ENCODE data around the gene IGF2BP3. TPM values are rescaled to one million over a fixed set of nuclear protein-coding genes. Genes with fewer than 3 reads are reported as not detected.

IGF2BP3 gene
- total and polyA plus RNA-seq, 2 donors (not counting 3 experiments of a cell fraction or from before 2014, with no cell fraction given), result 41.2 to 111 TPM

- H3K79me2 ChIP-seq (ENCODE audit: control insufficient read depth, insufficient read depth, low read length), result peaks cover 64% of the 10 kb centered on the region
- peak overlapping the region; percentile 97 for H3K4me2 ChIP-seq (ENCODE audit: insufficient read depth, low read length)
- peak overlapping the region; percentile 88 for H3K27ac ChIP-seq (ENCODE audit: insufficient read depth, low read depth, low read length)
- H3K36me3 ChIP-seq (ENCODE audit: control insufficient read depth in 2 of 2, extremely low read depth in 1 of 2, insufficient read depth in 2 of 2, low read length in 2 of 2), result peaks cover 2 to 23% of the 10 kb centered on the region in 2 experiments
- dilution Hi-C loops (cut with MboI; ENCODE audit: extremely low pct_ligation_motif_present, low sequenced_read_pairs) (no loop called here), intact Hi-C loops (cut with micrococcal nuclease) (no loop called here)
- BruUV-seq (replicated peaks), result no TSS peak
- no peaks in the 10 kb centered on the region for H3K27me3 ChIP-seq (ENCODE audit: control insufficient read depth in 2 of 2, insufficient read depth in 2 of 2, low read length in 2 of 2)
- H3K9me1 ChIP-seq (replicated peaks; ENCODE audit: control insufficient read depth, extremely low read depth, insufficient read depth, low read length), result no peaks in the 10 kb centered on the region
- ChIA-PET CTCF (interaction anchor here (1.1 to 7.6 kb wide), 4 partner anchors 12 to 117 kb away, joined by 3 to 67 read pairs (median 6); no protein-coding TSS in a partner anchor), POLR2A (no interaction called here)
- no peaks in the 10 kb centered on the region for H3K9me3 ChIP-seq (replicated peaks; ENCODE audit: control insufficient read depth, insufficient read depth, low read length)
- peaks cover 80% of the 10 kb centered on the region for H3K4me1 ChIP-seq (ENCODE audit: control insufficient read depth, extremely low read depth, insufficient read depth, low read length)
- peak; percentile 23 for DNase-seq (ENCODE audit: low read depth, low spot score)
- peak overlapping the region; percentile 2 for H3K9ac ChIP-seq (replicated peaks; ENCODE audit: extremely low read depth, insufficient read depth, low read length)
- H4K20me1 ChIP-seq (replicated peaks; ENCODE audit: control insufficient read depth, extremely low read depth, insufficient read depth, low read length), result no peaks in the 10 kb centered on the region
- no peak for FAIRE-seq
- TF ChIP-seq EZH2 (IDR thresholded peaks at IDR 0.05; ENCODE audit: borderline replicate concordance, low read depth, low read length, severe bottlenecking) (no peak), CTCF (IDR thresholded peaks at IDR 0.05; ENCODE audit: extremely low read depth in 1 of 2, insufficient read depth in 1 of 2, low read depth in 1 of 2, low read length in 2 of 2) (no peak), MYC (IDR thresholded peaks at IDR 0.05; ENCODE audit: low read depth, low read length) (no peak), FOS (IDR thresholded peaks at IDR 0.05; ENCODE audit: borderline replicate concordance, insufficient read depth, low read length) (no peak), JUN (IDR thresholded peaks at IDR 0.05; ENCODE audit: borderline replicate concordance, insufficient read depth, insufficient read length, low read depth) (no peak), MAX (IDR thresholded peaks at IDR 0.05; ENCODE audit: insufficient read depth, insufficient read length) (no peak), POLR2AphosphoS5 (IDR thresholded peaks at IDR 0.05; ENCODE audit: insufficient read depth, low read depth, low read length) (no peak), POLR2A (IDR thresholded peaks at IDR 0.05; ENCODE audit: low read depth, low read length) (no peak), GATA2 (IDR thresholded peaks at IDR 0.05; ENCODE audit: insufficient read depth, insufficient read length, low read depth, low read length) (no peak)
- H3K4me3 ChIP-seq (replicated peaks in 1 of 3; ENCODE audit: insufficient read depth in 1 of 3, low read depth in 1 of 3, low read length in 3 of 3), result peak overlapping the region in 2 of 3 experiments; percentile 49 to 67
- H2AFZ ChIP-seq (ENCODE audit: low read depth, low read length), result no peak overlapping the region
Observed at GRCh38 chr7:23346316-23346715, 124.0 kb downstream of the IGF2BP3 start.

Data from endothelial cell of umbilical vein (primary cell).